GM12872 (cell line): ENCODE data around the gene NEFH.

ENCODE experiments used
- CTCF ChIP-seq: IDR thresholded peaks from 3 replicates; pipeline ENCODE4 v1.5.1; 2011; ENCODE audit warnings: low read depth, mild to moderate bottlenecking, low read length, moderate library complexity; ENCODE audit not compliant: insufficient read depth

NEFH gene

GRCh38 chr22:29536411-29536810, 56.4 kb downstream of the NEFH start:
- no peak for TF ChIP-seq CTCF

- no peak for TF ChIP-seq CTCF
Observed at GRCh38 chr22:29539105-29539504, 59.1 kb downstream of the NEFH start.
